NCI-H345 (cell line): Measurements from ENCODE around the gene DNAJB4.
"Not testable (repeated sequence)": the region's sequence is repeated elsewhere in the genome, so short reads cannot be mapped to it uniquely, and the experiment has no call there.

Experiments used
- DNase-seq: peaks from one replicate; lab custom pipeline; 2025; lab: John Stamatoyannopoulos, UW

DNAJB4 gene

GRCh38 chr1:78004719-78005447 lies at the start of gene DNAJB4:
Gene DNAJB4, plus strand, starts transcription at chr1:78004939. Its CDS starts 172 bp downstream, at chr1:78005111.
- DNase-seq = no peak

DNA sequence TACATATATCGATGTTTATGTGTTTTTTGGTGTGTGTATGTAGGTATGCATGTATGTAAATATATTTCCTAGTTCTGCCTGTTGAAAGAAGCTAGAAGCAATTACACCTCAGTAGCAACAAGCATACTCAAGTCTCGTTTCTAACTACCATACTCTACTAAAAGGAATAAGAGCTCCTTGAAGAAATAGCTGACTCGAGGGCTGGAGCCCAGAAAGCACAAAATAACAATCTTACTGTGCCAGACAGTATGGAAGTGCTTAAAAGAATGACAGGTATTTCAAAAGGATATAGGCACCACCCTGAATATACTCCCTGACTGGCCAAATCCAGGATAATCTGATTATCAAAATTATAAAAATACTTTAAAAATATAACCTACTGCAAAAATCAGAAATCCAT lies 49.0 kb upstream of the DNAJB4 start:
- no peak for DNase-seq

GRCh38 chr1:77956464-77956863 lies 48.3 kb upstream of the DNAJB4 start:
- no peak for DNase-seq

GRCh38 chr1:77958391-77958790 lies 46.3 kb upstream of the DNAJB4 start:
- DNase-seq = no peak

GRCh38 chr1:77958850-77959249 lies 45.9 kb upstream of the DNAJB4 start:
- DNase-seq = no peak

DNA sequence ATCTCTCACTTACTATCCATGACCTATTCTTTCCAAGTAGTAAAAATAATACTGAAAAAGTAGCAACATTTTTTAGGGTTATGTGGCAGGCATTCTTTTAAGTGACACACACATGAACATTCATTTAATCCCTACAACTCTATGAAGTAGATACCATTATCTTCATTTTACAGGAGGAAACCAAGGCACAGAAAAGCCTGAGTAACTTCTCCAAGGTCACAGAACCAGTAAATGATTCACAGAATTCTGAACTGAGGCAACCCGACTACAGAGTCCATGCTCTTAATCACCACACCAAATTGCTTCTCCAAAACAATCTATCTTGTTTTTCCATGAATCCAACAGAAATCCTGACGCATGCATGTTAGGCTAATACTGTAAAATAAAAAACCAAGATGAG lies 43.3 kb upstream of the DNAJB4 start:
- DNase-seq = no peak

DNA sequence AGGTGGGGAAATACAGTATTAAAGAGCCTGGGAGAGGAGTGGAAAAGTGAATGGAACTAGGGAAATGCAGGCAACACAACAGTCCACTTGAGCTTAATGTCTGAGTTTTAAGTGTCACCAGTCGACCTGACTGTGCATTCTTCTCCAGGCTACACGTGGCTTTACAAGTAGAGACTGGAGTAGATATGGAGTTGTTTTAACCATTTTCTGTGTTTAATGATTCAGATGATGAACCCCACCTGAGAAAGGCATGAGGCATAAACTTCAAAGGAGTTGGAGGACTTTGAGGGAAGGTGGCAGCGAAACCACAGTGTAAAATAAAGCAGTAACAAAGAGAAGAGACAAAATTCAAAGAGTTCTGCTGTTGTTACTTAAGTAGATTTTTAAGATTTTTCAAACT lies 38.4 kb upstream of the DNAJB4 start:
- no peak for DNase-seq

- no peak for DNase-seq
Measured at GRCh38 chr1:77970192-77970591, 34.5 kb upstream of the DNAJB4 start.

DNA sequence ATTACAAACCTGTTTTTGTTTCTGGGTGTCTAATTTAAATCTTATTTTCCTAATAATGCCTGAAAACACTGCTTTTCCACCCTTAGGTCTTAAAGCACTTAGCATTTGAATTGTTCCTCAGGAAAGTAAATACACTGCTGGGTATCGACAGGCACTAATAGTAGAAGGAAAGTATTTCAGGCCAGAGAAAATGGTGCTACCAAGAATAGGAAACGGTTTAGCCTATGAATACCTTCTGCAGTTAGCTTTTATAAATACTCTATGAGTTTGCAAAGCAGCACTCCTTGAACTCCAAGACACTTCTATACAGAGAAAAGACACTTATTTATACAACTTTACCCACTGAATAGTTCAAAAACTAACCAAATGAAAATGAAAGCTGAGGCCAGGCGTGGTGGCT lies 32.7 kb upstream of the DNAJB4 start:
- no peak for DNase-seq

DNA sequence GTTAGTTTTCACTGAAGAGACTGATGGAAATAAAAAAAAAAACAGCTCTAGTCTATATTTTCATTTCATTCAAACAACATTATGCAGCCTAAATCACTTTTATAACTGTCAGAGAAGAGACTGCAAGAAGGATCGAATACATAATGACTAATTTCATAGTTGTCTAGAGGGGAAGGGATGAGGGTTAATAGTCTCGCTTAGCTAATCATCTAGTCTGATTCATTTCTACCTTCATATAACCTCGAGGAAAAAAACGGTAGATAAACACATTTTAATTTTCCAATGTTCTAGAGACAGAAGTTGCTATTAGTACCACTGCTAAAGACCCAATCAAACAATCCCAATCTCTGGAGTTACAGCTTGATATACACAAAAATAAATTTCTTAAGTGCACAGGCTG lies 29.4 kb upstream of the DNAJB4 start:
- no peak for DNase-seq

- DNase-seq = no peak
Measured at GRCh38 chr1:77975907-77976306, 28.8 kb upstream of the DNAJB4 start.

- DNase-seq = no peak
Measured at GRCh38 chr1:77976433-77977076, 28.2 kb upstream of the DNAJB4 start.

DNA sequence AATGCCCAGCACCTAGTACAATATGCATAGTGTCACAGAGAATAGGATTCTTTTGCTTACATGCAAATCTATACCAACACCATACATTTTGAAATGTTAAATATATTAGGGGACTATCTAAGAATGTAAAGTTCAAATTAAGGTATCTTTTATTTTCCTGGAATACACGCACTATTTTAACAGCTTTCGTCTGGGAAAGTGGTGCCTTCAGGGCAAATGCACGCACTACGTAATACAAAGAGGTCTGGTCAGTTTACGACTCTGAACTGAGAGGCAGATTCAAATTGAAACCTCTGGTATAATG lies 26.8 kb upstream of the DNAJB4 start:
- DNase-seq = no peak

GRCh38 chr1:77978293-77978968 lies 26.3 kb upstream of the DNAJB4 start:
- peak; percentile 85 for DNase-seq

DNA sequence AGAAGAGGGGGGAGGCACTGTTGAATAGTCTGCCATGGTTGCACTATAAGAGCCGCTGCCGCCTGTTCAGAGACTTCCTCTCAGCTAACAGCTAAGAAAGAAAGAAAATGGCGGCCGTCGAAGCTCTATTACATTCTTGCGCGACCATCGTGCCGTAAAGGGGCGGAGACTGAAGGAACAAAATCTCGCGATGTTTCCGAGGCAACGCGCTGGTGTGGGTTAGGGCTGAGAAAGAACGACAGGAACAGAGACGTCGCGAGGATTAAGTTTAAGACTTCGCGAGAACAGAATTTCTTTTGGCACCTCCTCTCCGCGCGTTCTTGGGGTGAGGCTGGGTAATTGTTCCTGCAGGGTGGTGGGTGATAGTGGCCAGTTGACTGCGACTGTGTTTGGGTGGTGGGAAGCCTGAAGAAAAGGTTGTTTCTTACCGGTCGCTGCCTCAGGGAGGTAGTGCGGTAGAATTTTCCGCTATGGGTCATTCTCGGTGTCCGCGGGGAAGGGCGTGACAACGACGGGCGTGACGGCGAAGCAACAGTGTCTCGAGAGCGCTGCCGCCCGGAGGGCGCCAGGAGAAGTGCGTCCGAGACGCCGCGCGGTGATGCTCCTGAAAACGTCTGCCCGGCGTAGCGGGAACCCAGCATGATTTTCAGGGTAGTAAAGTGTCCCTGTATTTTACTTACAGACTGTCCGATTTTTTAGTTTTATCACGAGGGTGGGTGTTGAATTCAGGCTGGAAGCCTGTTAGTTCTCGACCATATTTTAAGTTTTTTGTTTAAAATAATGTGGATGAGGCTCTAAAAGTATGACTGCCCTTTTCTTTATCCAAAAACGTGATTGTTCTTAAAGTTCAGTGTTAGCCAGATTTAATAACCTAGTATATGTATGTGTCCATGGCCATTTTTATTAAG lies 25.5 kb upstream of the DNAJB4 start, which contains the start of gene FUBP1:
Gene FUBP1 (minus strand): TSS at position 104 of the 908 bp plus-strand sequence. CDS start 68 bp downstream, at position 36.
- DNase-seq = peak; percentile 99

GRCh38 chr1:77983352-77983996 lies 21.3 kb upstream of the DNAJB4 start:
- not testable (repeated sequence) for DNase-seq

- DNase-seq = no peak
Measured at GRCh38 chr1:77983997-77984355, 20.8 kb upstream of the DNAJB4 start.

DNA sequence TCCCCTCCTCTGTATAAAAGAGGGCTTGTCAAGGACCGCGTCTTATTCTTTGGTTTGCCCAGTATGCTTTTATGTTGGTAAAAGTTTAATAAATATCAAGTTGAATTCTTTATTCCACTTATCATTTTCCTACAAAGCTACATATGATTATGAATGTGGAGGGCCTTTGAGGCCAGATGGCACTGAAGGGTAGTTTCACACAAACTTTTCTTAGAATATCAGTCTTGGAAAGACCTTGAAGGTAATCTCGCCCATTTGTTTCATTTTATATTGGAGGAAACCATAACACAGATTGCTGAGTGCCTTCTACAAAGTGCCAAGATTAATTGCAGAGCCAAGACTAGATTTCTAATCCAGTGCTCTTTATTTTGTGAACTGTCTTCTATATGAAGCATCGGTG lies 20.1 kb upstream of the DNAJB4 start:
- no peak for DNase-seq

DNA sequence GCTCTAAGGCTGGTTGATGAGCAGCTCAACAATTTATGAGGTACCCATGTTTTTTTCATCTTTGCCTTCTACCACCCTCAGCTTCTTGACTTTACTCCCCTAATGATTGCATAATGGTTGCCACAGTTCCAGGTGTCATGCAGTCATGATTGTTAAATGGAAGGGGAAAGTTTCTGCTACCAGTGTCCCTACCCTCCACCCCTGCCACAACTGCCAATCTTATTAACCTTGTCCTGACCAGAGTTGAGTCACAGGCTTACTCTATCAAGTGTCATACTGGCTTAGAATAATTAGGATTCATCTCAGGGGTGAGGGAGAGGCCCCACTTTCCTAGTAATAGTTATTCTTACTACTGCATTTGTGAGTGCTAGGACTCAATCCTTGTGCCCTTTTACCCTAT lies 17.9 kb upstream of the DNAJB4 start:
- no peak for DNase-seq

DNA sequence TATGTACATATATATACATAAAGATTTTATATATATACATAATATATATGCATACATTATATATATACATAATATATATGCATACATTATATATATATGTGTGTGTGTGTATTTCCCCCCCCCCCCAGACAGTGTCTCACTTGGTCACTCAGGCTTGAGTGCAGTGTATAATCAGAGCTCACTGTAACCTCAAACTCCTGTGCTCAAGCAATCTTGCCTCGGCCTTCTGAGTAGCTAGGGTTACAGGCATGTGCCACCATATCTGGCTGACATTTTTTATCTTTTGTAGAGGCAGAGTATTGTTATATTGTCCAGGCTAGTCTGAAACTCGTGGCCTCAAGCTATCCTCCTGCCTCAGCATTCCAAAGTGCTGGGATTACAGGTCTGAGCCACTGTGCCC lies 16.8 kb upstream of the DNAJB4 start:
- DNase-seq = no peak

DNA sequence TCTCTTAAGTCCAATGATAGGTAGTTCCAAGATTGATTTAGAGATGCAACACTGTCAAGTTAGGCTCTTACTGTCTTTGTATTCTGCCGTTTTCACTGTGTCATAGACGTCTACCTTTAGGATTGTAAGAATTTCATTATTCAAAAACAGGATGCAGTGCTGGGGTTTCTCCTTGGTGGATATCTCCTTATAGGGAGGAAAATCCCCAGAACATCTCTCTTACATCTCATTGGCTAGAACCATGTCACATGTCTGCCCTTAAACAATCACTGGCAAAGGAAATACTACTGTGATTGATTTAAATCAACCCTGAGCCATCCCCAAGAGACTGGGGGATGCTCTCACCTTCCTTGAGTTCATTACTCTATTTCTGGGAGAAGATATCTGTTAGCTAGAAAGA lies 15.0 kb upstream of the DNAJB4 start:
- no peak for DNase-seq
